HepG2 (cell line): ENCODE measurements around the gene OTOGL. TPM values are rescaled to one million over a fixed set of nuclear protein-coding genes. Genes with fewer than 3 reads are reported as not detected.

Experiments used
- ATAC-seq: fragments of 200-7000 bp; cut with Tn5 transposase; 3 replicates; pipeline ENCODE4 v1.9.1; 2020; ENCODE audit warnings: mild to moderate bottlenecking, moderate library complexity
- BruUV-seq: library from RNA; stranded (reverse); fragments of 400-500 nt; replicated peaks from 2 replicates; lab custom pipeline; 2021; lab: Mats Ljungman, UMichigan
- CTCF ChIA-PET: fragments of 300-600 bp; formaldehyde crosslinking; extraction: SDS; loops from one replicate; lab custom pipeline; 2021; ENCODE audit warnings: low total read pairs, inconsistent platforms, low intra/inter-chr PET ratio; lab: Yijun Ruan, JAX
- POLR2A ChIA-PET: fragments of 350-600 bp; sonication (Branson Sonifier 250); formaldehyde crosslinking; loops from one replicate; lab custom pipeline; 2020; ENCODE audit warnings: antibody characterized with exemption, inconsistent platforms; lab: Yijun Ruan, JAX
- DNase-seq: peaks from one replicate; pipeline ENCODE4 v3.0.0-alpha.2; 2015; ENCODE audit warnings: low spot score
- FAIRE-seq: peaks from 3 replicates; lab custom pipeline; 2011; peaks lifted over from hg19 to GRCh38; lab: Jason Lieb, UNC
- H2AFZ ChIP-seq: one replicate; pipeline ENCODE4 v1.6.1; 2011; ENCODE audit warnings: low read length, inconsistent platforms
- H3K27ac ChIP-seq: fragments of 300-600 bp; 3 replicates; pipeline ENCODE4 v1.8.0; 2011; ENCODE audit warnings: mixed run types, mild to moderate bottlenecking, mixed read lengths, low read length, inconsistent platforms; ENCODE audit not compliant: insufficient read depth; ENCODE audit errors: extremely low read length
- H3K27me3 ChIP-seq, 2 experiments: fragments of 200-600 bp in 1 of 2; 2 replicates in 1 of 2; 3 replicates in 1 of 2; pipeline versions ENCODE4 v1.6.0 to v1.8.0; 2011; ENCODE audit warnings: low read length in 2 of 2, mild to moderate bottlenecking in 2 of 2, moderate library complexity in 2 of 2, inconsistent platforms in 1 of 2; ENCODE audit not compliant: insufficient read depth in 2 of 2, control insufficient read depth in 1 of 2
- H3K36me3 ChIP-seq, 2 experiments: fragments of 200-600 bp in 1 of 2; replicated peaks in 1 of 2; 2 replicates in 1 of 2; 3 replicates in 1 of 2; pipeline versions ENCODE4 v1.5.1 to v1.8.0; 2011; ENCODE audit warnings: low read length in 2 of 2, inconsistent platforms in 1 of 2; ENCODE audit not compliant: insufficient read depth in 2 of 2, control insufficient read depth in 1 of 2
- H3K4me1 ChIP-seq: 2 replicates; pipeline ENCODE4 v1.5.1; 2012; ENCODE audit warnings: low read length, inconsistent platforms; ENCODE audit not compliant: insufficient read depth
- H3K4me2 ChIP-seq: 2 replicates; pipeline ENCODE4 v1.6.0; 2011; ENCODE audit warnings: low read depth, low read length, inconsistent platforms
- H3K4me3 ChIP-seq, 3 experiments: fragments of 200-600 bp in 1 of 3; sonication (generic), shearing (Covaris generic) in 1 of 3; replicated peaks in 1 of 3; 2 replicates each; pipeline ENCODE4 v1.5.1; 2011 to 2016; ENCODE audit warnings: low read length in 3 of 3, inconsistent platforms in 2 of 3, low read depth in 2 of 3, mild to moderate bottlenecking in 2 of 3, control low read depth in 1 of 3, mixed read lengths in 1 of 3; ENCODE audit not compliant: insufficient read depth in 1 of 3
- H3K79me2 ChIP-seq: one replicate; pipeline ENCODE4 v1.6.1; 2011; ENCODE audit warnings: low read length, inconsistent platforms; ENCODE audit not compliant: insufficient read depth
- H3K9ac ChIP-seq: 2 replicates; pipeline ENCODE4 v1.6.0; 2011; ENCODE audit warnings: mild to moderate bottlenecking, low read depth, low read length, inconsistent platforms; ENCODE audit not compliant: insufficient read depth
- H3K9me3 ChIP-seq: 2 replicates; pipeline ENCODE4 v1.5.1; 2012; ENCODE audit warnings: mild to moderate bottlenecking, low read length
- H4K20me1 ChIP-seq: 2 replicates; pipeline ENCODE4 v1.6.0; 2011; ENCODE audit warnings: inconsistent platforms, mild to moderate bottlenecking, low read length, moderate library complexity; ENCODE audit not compliant: insufficient read depth
- GTF3A ChIP-seq: sonication (generic); formaldehyde crosslinking; conservative IDR thresholded peaks from 2 replicates; pipeline ENCODE4 v1.4.0; 2020; ENCODE audit warnings: mild to moderate bottlenecking, missing genetic modification reagents
- MEIS2 ChIP-seq: sonication (generic); formaldehyde crosslinking; IDR thresholded peaks from 2 replicates; pipeline ENCODE4 v1.9.0; 2021; ENCODE audit warnings: mild to moderate bottlenecking, missing genetic modification reagents
- NBN ChIP-seq: fragments of 450-650 bp; conservative IDR thresholded peaks from 2 replicates; pipeline ENCODE4 v1.6.1; 2017
- NFKBIZ ChIP-seq: IDR thresholded peaks from 2 replicates; pipeline ENCODE4 v1.6.1; 2018; ENCODE audit warnings: missing genetic modification reagents, missing compliant biosample characterization
- PRPF4 ChIP-seq: fragments of 200-400 bp; formaldehyde crosslinking; IDR thresholded peaks from 2 replicates; pipeline ENCODE4 v1.6.1; 2016; ENCODE audit warnings: low read length, low read depth; ENCODE audit not compliant: poor library complexity, severe bottlenecking
- SNRNP70 ChIP-seq: fragments of 200-400 bp; formaldehyde crosslinking; IDR thresholded peaks from 2 replicates; pipeline ENCODE4 v1.6.1; 2017; ENCODE audit warnings: mild to moderate bottlenecking, low read depth, low read length, moderate library complexity
- SP140L ChIP-seq: sonication (generic); formaldehyde crosslinking; IDR thresholded peaks from 2 replicates; pipeline ENCODE4 v1.4.0; 2020; ENCODE audit warnings: missing genetic modification reagents, borderline replicate concordance
- SRSF4 ChIP-seq: fragments of 200-400 bp; formaldehyde crosslinking; IDR thresholded peaks from one replicate; pipeline ENCODE4 v1.6.1; 2018; ENCODE audit warnings: mild to moderate bottlenecking, low read depth, low read length, moderate library complexity; ENCODE audit not compliant: poor library complexity, severe bottlenecking
- ZBTB20 ChIP-seq: sonication (generic); formaldehyde crosslinking; IDR thresholded peaks from 2 replicates; pipeline ENCODE4 v1.8.1; 2023; ENCODE audit warnings: missing genetic modification reagents, low read depth, mild to moderate bottlenecking, borderline replicate concordance
- ZNF672 ChIP-seq: sonication (generic); formaldehyde crosslinking; IDR thresholded peaks from 2 replicates; pipeline ENCODE4 v1.8.1; 2022; ENCODE audit warnings: missing genetic modification reagents
- ZNF749 ChIP-seq: sonication (generic); formaldehyde crosslinking; IDR thresholded peaks from 2 replicates; pipeline ENCODE4 v1.8.0; 2022; ENCODE audit warnings: mild to moderate bottlenecking, missing genetic modification reagents, moderate library complexity, borderline replicate concordance
- ZNF879 ChIP-seq: sonication (generic); formaldehyde crosslinking; IDR thresholded peaks from 2 replicates; pipeline ENCODE4 v1.8.1; 2023; ENCODE audit warnings: missing genetic modification reagents
- ZSCAN20 ChIP-seq: sonication (generic); formaldehyde crosslinking; IDR thresholded peaks from 2 replicates; pipeline ENCODE4 v1.4.0; 2020; ENCODE audit warnings: missing genetic modification reagents, mild to moderate bottlenecking, borderline replicate concordance
- ZSCAN29 ChIP-seq: sonication (generic); formaldehyde crosslinking; conservative IDR thresholded peaks from 2 replicates; pipeline ENCODE4 v1.4.0; 2020; ENCODE audit warnings: mild to moderate bottlenecking, missing genetic modification reagents
- WGBS: methylation state at CpG from one replicate; pipeline ENCODE4 v1.1.6; 2017; ENCODE audit warnings: low lambda C conversion rate; 5-methylcytosine and 5-hydroxymethylcytosine counted together
- in situ Hi-C: cut with HindIII; loops from 2 replicates; pipeline ENCODE4 v1.10.0; 2017; ENCODE audit warnings: low pct_unique_long_range_greater_than_20kb; ENCODE audit not compliant: extremely low pct_ligation_motif_present
- intact Hi-C: fragments of 100-400 bp; cut with micrococcal nuclease; formaldehyde crosslinking; loops from one replicate; pipeline ENCODE4 v1.10.0; 2022; ENCODE audit not compliant: unreplicated experiment
- polyA plus RNA-seq, 8 experiments: library from polyadenylated mRNA; depleted of rRNA in 3 of 8; stranded (reverse) in 7 of 8; unstranded in 1 of 8; fragments of >200 nt; fragmentation: Illumina TruSeq in 4 of 8; extraction: Trizol in 4 of 8; gene quantifications; 2 replicates each; pipeline versions ENCODE4 v1.2.1 to v1.2.3, GENCODE V29; 2011 to 2016; ENCODE audit warnings: low read depth in 4 of 8, missing spikeins in 1 of 8, mixed read lengths in 1 of 8; ENCODE audit not compliant: insufficient read depth in 1 of 8
- total RNA-seq, 5 experiments: library from RNA; depleted of rRNA; stranded (reverse); fragments of >200 nt; fragmentation: Illumina TruSeq; extraction: Trizol; gene quantifications; 2 replicates each; pipeline ENCODE4 v1.2.3, GENCODE V29; 2016; ENCODE audit warnings: low read depth in 1 of 5
- TF ChIP-seq, protein P1 (sequence below): sonication (generic); formaldehyde crosslinking; IDR thresholded peaks from 2 replicates; pipeline ENCODE4 v1.8.1; 2022; ENCODE audit warnings: mild to moderate bottlenecking, missing genetic modification reagents
- TF ChIP-seq, protein P2 (sequence below): sonication (generic); formaldehyde crosslinking; IDR thresholded peaks from 2 replicates; pipeline ENCODE4 v1.5.0; 2020; ENCODE audit warnings: missing genetic modification reagents
- TF ChIP-seq, protein P3 (sequence below): fragments of 450-650 bp; IDR thresholded peaks from 2 replicates; pipeline ENCODE4 v1.6.1; 2016
- TF ChIP-seq, protein P4 (sequence below), 2 experiments: sonication (generic) in 1 of 2; formaldehyde crosslinking in 1 of 2; IDR thresholded peaks; 2 replicates each; pipeline versions ENCODE4 v1.4.0 to v1.6.1; 2016 to 2020; ENCODE audit warnings: borderline replicate concordance in 1 of 2, low read depth in 1 of 2, mild to moderate bottlenecking in 1 of 2, missing genetic modification reagents in 1 of 2

Gene OTOGL
- total and polyA plus RNA-seq, 2 of the 13 experiments (the other 11 are each of a cell fraction or from before 2014, with no cell fraction given), result not detected

DNA sequence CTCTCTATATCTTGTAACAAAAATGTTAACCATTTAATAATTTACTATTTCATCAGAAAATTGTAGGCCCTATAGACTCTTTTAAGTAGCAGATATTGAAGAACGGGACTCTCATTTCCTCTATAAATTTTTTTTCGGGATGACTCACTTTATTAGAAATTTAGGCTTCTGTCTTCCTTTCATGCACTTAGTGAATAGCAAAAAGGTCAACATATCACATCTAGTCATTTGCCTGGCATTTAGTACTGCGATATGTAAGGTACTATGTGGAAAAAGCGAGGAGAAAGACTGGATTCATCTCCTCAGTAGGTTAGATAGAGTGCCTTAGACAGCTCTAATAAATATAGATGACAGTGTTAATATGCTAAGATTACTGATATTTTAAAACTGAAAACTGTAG is 178.4 kb downstream of the OTOGL start:
- H3K9me3 ChIP-seq, result no peaks in the 10 kb centered on the region
- H3K9ac ChIP-seq, result no peak overlapping the region
- WGBS, result 29% methylated on average over 4 of the region's 4 CpGs
- FAIRE-seq (no peak), DNase-seq (no peak), ATAC-seq (no peak)
- no peak overlapping the region for H3K4me3 ChIP-seq
- H2AFZ ChIP-seq, result no peak overlapping the region
- intact Hi-C loops, result no loop called here
- no peaks in the 10 kb centered on the region for H3K36me3 ChIP-seq
- in situ Hi-C loops, result no loop called here
- no peak overlapping the region for H3K4me2 ChIP-seq
- no peaks in the 10 kb centered on the region for H3K27me3 ChIP-seq
- no peaks in the 10 kb centered on the region for H3K79me2 ChIP-seq
- ChIA-PET POLR2A (no interaction called here), CTCF (no interaction called here)
- H3K4me1 ChIP-seq, result no peaks in the 10 kb centered on the region
- H4K20me1 ChIP-seq, result no peaks in the 10 kb centered on the region
- no TSS peak for BruUV-seq
- H3K27ac ChIP-seq, result no peak overlapping the region
- TF ChIP-seq, protein P1, sequence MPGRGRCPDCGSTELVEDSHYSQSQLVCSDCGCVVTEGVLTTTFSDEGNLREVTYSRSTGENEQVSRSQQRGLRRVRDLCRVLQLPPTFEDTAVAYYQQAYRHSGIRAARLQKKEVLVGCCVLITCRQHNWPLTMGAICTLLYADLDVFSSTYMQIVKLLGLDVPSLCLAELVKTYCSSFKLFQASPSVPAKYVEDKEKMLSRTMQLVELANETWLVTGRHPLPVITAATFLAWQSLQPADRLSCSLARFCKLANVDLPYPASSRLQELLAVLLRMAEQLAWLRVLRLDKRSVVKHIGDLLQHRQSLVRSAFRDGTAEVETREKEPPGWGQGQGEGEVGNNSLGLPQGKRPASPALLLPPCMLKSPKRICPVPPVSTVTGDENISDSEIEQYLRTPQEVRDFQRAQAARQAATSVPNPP, result no peak
- TF ChIP-seq ZBTB20 (CRISPR knock-in tag) (no peak), ZNF749 (no peak), ZNF879 (CRISPR knock-in tag) (no peak), NBN (no peak), NFKBIZ (CRISPR knock-in tag) (no peak), ZSCAN20 (CRISPR knock-in tag) (no peak), ZNF672 (no peak), SNRNP70 (no peak), GTF3A (CRISPR knock-in tag) (no peak), SP140L (CRISPR knock-in tag) (no peak), SRSF4 (no peak), ZSCAN29 (CRISPR knock-in tag) (no peak), MEIS2 (CRISPR knock-in tag) (no peak), PRPF4 (no peak)
- TF ChIP-seq, protein P2, sequence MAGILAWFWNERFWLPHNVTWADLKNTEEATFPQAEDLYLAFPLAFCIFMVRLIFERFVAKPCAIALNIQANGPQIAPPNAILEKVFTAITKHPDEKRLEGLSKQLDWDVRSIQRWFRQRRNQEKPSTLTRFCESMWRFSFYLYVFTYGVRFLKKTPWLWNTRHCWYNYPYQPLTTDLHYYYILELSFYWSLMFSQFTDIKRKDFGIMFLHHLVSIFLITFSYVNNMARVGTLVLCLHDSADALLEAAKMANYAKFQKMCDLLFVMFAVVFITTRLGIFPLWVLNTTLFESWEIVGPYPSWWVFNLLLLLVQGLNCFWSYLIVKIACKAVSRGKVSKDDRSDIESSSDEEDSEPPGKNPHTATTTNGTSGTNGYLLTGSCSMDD (CRISPR knock-in tag), result no peak
- TF ChIP-seq, protein P3, sequence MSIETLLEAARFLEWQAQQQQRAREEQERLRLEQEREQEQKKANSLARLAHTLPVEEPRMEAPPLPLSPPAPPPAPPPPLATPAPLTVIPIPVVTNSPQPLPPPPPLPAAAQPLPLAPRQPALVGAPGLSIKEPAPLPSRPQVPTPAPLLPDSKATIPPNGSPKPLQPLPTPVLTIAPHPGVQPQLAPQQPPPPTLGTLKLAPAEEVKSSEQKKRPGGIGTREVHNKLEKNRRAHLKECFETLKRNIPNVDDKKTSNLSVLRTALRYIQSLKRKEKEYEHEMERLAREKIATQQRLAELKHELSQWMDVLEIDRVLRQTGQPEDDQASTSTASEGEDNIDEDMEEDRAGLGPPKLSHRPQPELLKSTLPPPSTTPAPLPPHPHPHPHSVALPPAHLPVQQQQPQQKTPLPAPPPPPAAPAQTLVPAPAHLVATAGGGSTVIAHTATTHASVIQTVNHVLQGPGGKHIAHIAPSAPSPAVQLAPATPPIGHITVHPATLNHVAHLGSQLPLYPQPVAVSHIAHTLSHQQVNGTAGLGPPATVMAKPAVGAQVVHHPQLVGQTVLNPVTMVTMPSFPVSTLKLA, result no peak
- TF ChIP-seq, protein P4, sequence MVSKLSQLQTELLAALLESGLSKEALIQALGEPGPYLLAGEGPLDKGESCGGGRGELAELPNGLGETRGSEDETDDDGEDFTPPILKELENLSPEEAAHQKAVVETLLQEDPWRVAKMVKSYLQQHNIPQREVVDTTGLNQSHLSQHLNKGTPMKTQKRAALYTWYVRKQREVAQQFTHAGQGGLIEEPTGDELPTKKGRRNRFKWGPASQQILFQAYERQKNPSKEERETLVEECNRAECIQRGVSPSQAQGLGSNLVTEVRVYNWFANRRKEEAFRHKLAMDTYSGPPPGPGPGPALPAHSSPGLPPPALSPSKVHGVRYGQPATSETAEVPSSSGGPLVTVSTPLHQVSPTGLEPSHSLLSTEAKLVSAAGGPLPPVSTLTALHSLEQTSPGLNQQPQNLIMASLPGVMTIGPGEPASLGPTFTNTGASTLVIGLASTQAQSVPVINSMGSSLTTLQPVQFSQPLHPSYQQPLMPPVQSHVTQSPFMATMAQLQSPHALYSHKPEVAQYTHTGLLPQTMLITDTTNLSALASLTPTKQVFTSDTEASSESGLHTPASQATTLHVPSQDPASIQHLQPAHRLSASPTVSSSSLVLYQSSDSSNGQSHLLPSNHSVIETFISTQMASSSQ (IDR thresholded peaks at IDR 0.05; ENCODE audit: low read depth), result no peak
- TF ChIP-seq, protein P4 (CRISPR knock-in tag; IDR thresholded peaks at IDR 0.05; ENCODE audit: borderline replicate concordance), result no peak
